HEK293T (cell line): ENCODE data around the gene RAB3B.

ENCODE experiments used
- ELF4 ChIP-seq: fragments of 450-650 bp; IDR thresholded peaks from 2 replicates; pipeline ENCODE4 v1.6.1; 2017; ENCODE audit warnings: antibody characterized with exemption
- TARDBP ChIP-seq: fragments of 450-650 bp; IDR thresholded peaks from 2 replicates; pipeline ENCODE4 v1.6.1; 2016

- TF ChIP-seq ELF4 (no peak), TARDBP (no peak)
Measured at GRCh38 chr1:52008071-52008809, 17.7 kb upstream of the RAB3B start.
